Naive B cell (primary cell): ENCODE results near the gene PRRC2A. TPM values are rescaled to one million over a fixed set of nuclear protein-coding genes. Genes with fewer than 3 reads are reported as not detected.
"Not testable (repeated sequence)": the region's sequence is repeated elsewhere in the genome, so short reads cannot be mapped to it uniquely, and the experiment has no call there.

Source experiments
- ATAC-seq, 2 donors: fragments of 150-1000 bp; cut with Tn5 transposase; 2 replicates each; pipeline ENCODE4 v1.10.0; 2021; ENCODE audit warnings: low read depth in 2 of 2, mild to moderate bottlenecking in 2 of 2, moderate library complexity in 2 of 2
- DNase-seq: peaks from one replicate; pipeline ENCODE4 v3.0.0; 2022
- H3K27ac Mint-ChIP-seq, 6 donors: one replicate each; pipeline ENCODE4 v1.8.0; 2020 to 2022; ENCODE audit warnings: mild to moderate bottlenecking in 6 of 6, mixed read lengths in 6 of 6, moderate library complexity in 5 of 6, inconsistent platforms in 2 of 6
- H3K27me3 Mint-ChIP-seq, 3 donors: one replicate each; pipeline ENCODE4 v1.8.0; 2021 to 2022; ENCODE audit warnings: mixed read lengths in 3 of 3, mild to moderate bottlenecking in 1 of 3
- H3K36me3 Mint-ChIP-seq, 2 donors: one replicate each; pipeline ENCODE4 v1.8.0; 2020 to 2022; ENCODE audit warnings: mixed read lengths in 2 of 2, inconsistent platforms in 1 of 2, mild to moderate bottlenecking in 1 of 2
- H3K4me1 Mint-ChIP-seq, 3 donors: one replicate each; pipeline ENCODE4 v1.8.0; 2020 to 2022; ENCODE audit warnings: mixed read lengths in 3 of 3, inconsistent platforms in 1 of 3, mild to moderate bottlenecking in 1 of 3, moderate library complexity in 1 of 3
- H3K4me3 Mint-ChIP-seq, 8 donors: one replicate each; pipeline ENCODE4 v1.8.0; 2020 to 2022; ENCODE audit warnings: mild to moderate bottlenecking in 8 of 8, mixed read lengths in 8 of 8, moderate library complexity in 8 of 8, inconsistent platforms in 2 of 8
- H3K9me3 Mint-ChIP-seq, 7 donors: one replicate each; pipeline ENCODE4 v1.8.0; 2020 to 2022; ENCODE audit warnings: mixed read lengths in 7 of 7, mild to moderate bottlenecking in 5 of 7, inconsistent platforms in 2 of 7, moderate library complexity in 1 of 7
- polyA plus RNA-seq, 6 donors: library from polyadenylated mRNA; unstranded; fragments of 300-500 nt; fragmentation: Illumina TruSeq; gene quantifications; one replicate each; pipeline ENCODE4 v1.2.3, GENCODE V29; 2021; ENCODE audit warnings: low read depth in 6 of 6

PRRC2A gene
- polyA plus RNA-seq, 6 donors from 2014 or later: 0.70 to 11.3 (median 6.3) TPM

GRCh38 chr6:31590691-31591090, 29.8 kb upstream of the PRRC2A start:
- Mint-ChIP-seq H3K4me3 (peak overlapping the region in 3 of 8 donors; percentile 36 to 65 (median 64)), H3K27ac (peak overlapping the region in 2 of 6 donors; percentile 36 to 75), H3K4me1 (peaks cover 55 to 95% (median 72%) of the 10 kb centered on the region in 3 donors)
- H3K27me3 Mint-ChIP-seq, DNase-seq, ATAC-seq, H3K36me3 Mint-ChIP-seq, H3K9me3 Mint-ChIP-seq: not testable (repeated sequence)

DNA sequence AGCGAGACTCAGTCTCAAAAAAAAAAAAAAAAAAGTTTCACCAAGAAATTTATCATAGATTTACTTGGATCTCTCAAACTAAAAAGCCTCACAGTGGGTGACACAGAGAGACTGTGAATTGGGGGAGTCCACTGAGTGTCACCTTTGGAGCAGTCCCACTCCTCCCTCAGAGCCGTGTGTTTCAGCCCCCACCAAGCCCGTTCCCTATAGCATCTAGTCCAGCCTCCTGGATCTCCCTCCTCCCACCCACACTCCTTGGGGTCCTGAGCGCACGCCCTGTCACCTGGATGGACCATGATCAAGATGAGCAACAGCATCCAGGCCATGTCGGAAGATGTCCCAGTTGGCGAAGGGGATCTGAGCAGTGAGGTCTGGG, 28.1 kb upstream of the PRRC2A start:
- H3K4me3 Mint-ChIP-seq: peak overlapping the region; percentile 73 to 91 (median 84)
- H3K4me1 Mint-ChIP-seq: peaks cover 45 to 92% (median 70%) of the 10 kb centered on the region in 3 donors
- peak overlapping the region; percentile 85 to 98 (median 95) for H3K27ac Mint-ChIP-seq
- no peaks in the 10 kb centered on the region for H3K9me3 Mint-ChIP-seq
- no peak for DNase-seq
- ATAC-seq: peak in 1 of 2 donors; percentile 2
- peaks cover 5 to 8% of the 10 kb centered on the region in 2 donors for H3K36me3 Mint-ChIP-seq
- no peaks in the 10 kb centered on the region for H3K27me3 Mint-ChIP-seq

GRCh38 chr6:31597006-31597405, 23.5 kb upstream of the PRRC2A start:
- Mint-ChIP-seq H3K9me3 (no peaks in the 10 kb centered on the region), H3K4me1 (peaks cover 33 to 64% (median 51%) of the 10 kb centered on the region in 3 donors), H3K36me3 (no peaks in the 10 kb centered on the region), H3K27me3 (no peaks in the 10 kb centered on the region), H3K27ac (peak overlapping the region in 5 of 6 donors; percentile 29 to 79 (median 54)), H3K4me3 (peak overlapping the region; percentile 36 to 77 (median 60))
- DNase-seq (peak; percentile 78), ATAC-seq (peak; percentile 77 to 78)

GRCh38 chr6:31607317-31607716, 13.2 kb upstream of the PRRC2A start:
- H3K36me3 Mint-ChIP-seq: no peaks in the 10 kb centered on the region
- no peak overlapping the region for H3K27ac Mint-ChIP-seq
- no peak overlapping the region for H3K4me3 Mint-ChIP-seq
- H3K27me3 Mint-ChIP-seq: peaks cover 0 to 5% (median 0%) of the 10 kb centered on the region in 3 donors
- no peaks in the 10 kb centered on the region for H3K9me3 Mint-ChIP-seq
- ATAC-seq (no peak), DNase-seq (no peak)
- H3K4me1 Mint-ChIP-seq: peaks cover 0 to 6% (median 3%) of the 10 kb centered on the region in 3 donors

- H3K36me3 Mint-ChIP-seq: no peaks in the 10 kb centered on the region
- no peaks in the 10 kb centered on the region for H3K27me3 Mint-ChIP-seq
- H3K9me3 Mint-ChIP-seq: no peaks in the 10 kb centered on the region
- peaks cover 10 to 13% (median 11%) of the 10 kb centered on the region in 3 donors for H3K4me1 Mint-ChIP-seq
- H3K27ac Mint-ChIP-seq: no peak overlapping the region
- DNase-seq (no peak), ATAC-seq (no peak)
- H3K4me3 Mint-ChIP-seq: no peak overlapping the region
Measured at GRCh38 chr6:31609519-31610406, 10.8 kb upstream of the PRRC2A start.

DNA sequence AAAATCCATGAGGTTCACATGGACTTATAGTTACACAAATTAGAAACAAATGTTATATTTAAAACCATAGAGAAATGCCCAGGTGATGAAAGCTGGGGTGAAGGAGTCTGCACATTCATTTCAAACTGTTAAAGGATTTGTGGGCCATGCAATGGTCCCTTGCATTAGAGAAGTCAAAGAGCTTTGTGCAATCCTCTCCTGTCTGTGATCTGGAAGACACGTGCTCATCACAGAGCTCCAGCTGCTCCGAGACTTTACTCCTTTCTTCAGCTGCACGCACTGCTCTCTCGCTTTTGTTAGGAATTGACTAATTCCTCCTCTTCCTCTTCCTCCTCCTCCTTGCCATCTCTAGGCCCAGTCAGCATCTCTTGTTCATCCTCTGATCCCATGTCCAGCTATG, 9.5 kb upstream of the PRRC2A start:
- H3K9me3 Mint-ChIP-seq: no peaks in the 10 kb centered on the region
- H3K4me1 Mint-ChIP-seq: peaks cover 22 to 25% (median 23%) of the 10 kb centered on the region in 3 donors
- H3K27ac Mint-ChIP-seq: peak overlapping the region in 1 of 6 donors; percentile 56
- no peaks in the 10 kb centered on the region for H3K27me3 Mint-ChIP-seq
- no peak for DNase-seq
- H3K36me3 Mint-ChIP-seq: no peaks in the 10 kb centered on the region
- no peak for ATAC-seq
- H3K4me3 Mint-ChIP-seq: no peak overlapping the region

GRCh38 chr6:31614075-31614619, 6.4 kb upstream of the PRRC2A start:
- H3K4me3 Mint-ChIP-seq: peak overlapping the region in 4 of 8 donors; percentile 56 to 88 (median 80)
- DNase-seq (no peak), ATAC-seq (peak; percentile 72 to 73)
- H3K9me3 Mint-ChIP-seq: no peaks in the 10 kb centered on the region
- peaks cover 29 to 34% (median 31%) of the 10 kb centered on the region in 3 donors for H3K4me1 Mint-ChIP-seq
- peak overlapping the region in 5 of 6 donors; percentile 40 to 92 (median 58) for H3K27ac Mint-ChIP-seq
- H3K36me3 Mint-ChIP-seq: no peaks in the 10 kb centered on the region
- no peaks in the 10 kb centered on the region for H3K27me3 Mint-ChIP-seq

DNA sequence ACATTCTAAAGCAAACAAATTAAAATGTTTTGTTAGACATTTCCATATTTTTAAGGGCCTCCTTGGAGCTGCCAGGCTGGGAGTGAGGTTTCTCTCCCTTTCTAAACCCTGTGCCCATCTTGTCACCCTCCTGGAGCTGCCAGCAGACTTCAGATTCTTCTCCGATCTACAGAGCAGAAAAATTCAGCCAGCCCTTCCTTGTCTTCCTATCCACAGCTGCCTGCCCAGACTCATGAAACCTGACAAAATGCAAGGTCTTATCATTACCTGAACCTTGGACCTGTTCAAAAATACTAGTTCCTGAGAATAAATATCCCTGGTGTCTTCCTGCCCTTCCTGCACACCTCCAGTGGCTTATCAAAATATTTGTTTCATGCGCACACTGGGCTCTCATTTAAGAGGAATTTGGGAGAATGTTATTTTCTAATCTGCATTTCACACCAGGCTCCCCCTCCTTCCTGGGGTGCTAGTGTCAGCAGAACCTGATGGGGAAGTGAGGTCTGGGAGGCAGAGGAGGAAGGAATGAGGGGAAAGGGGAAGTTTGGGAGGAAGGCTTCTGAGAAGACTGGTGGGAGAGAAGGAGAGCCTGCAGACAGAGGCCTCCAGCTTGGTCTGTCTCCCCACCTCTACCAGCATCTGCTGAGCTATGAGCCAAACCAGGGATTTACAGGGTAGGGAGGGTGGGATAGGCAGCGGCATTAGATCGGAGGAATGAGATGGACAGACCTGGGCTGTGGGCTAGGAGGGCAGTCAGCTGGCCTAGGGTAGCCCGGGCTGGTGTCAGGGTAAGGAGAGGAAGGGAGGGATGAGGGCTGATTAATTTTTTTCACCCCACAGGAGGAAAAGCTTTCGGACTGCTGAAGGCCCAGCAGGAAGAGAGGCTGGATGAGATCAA, 5.6 kb upstream of the PRRC2A start, which contains the start of gene AIF1:
AIF1 (plus strand) TSS at position 551 of the 895 bp plus-strand sequence; CDS start at position 647, 96 bp downstream.
- Mint-ChIP-seq H3K27ac (peak within 1 kb of the TSS; percentile 60 to 92 (median 86)), H3K4me1 (peaks cover 29 to 41% (median 31%) of the 10 kb centered on the region in 3 donors), H3K4me3 (peak within 1 kb of the TSS; percentile 54 to 88 (median 68)), H3K27me3 (no peaks in the 10 kb centered on the region), H3K36me3 (no peaks in the 10 kb centered on the region), H3K9me3 (no peaks in the 10 kb centered on the region)
- DNase-seq (no peak), ATAC-seq (peak; percentile 24 to 38)

GRCh38 chr6:31615748-31616147, 4.8 kb upstream of the PRRC2A start:
- Mint-ChIP-seq H3K4me1 (peaks cover 29 to 44% (median 36%) of the 10 kb centered on the region in 3 donors), H3K9me3 (peaks cover 0 to 1% (median 0%) of the 10 kb centered on the region in 7 donors), H3K27me3 (no peaks in the 10 kb centered on the region), H3K27ac (peak overlapping the region; percentile 60 to 81 (median 72)), H3K36me3 (no peaks in the 10 kb centered on the region), H3K4me3 (peak overlapping the region in 6 of 8 donors; percentile 55 to 74 (median 56))
- no peak for ATAC-seq
- DNase-seq: peak; percentile 38

GRCh38 chr6:31617010-31617409, 3.5 kb upstream of the PRRC2A start:
- no peaks in the 10 kb centered on the region for H3K36me3 Mint-ChIP-seq
- no peak for DNase-seq
- peaks cover 0 to 1% (median 0%) of the 10 kb centered on the region in 7 donors for H3K9me3 Mint-ChIP-seq
- no peaks in the 10 kb centered on the region for H3K27me3 Mint-ChIP-seq
- ATAC-seq: no peak
- H3K4me1 Mint-ChIP-seq: peaks cover 39 to 55% (median 43%) of the 10 kb centered on the region in 3 donors
- H3K27ac Mint-ChIP-seq: no peak overlapping the region
- H3K4me3 Mint-ChIP-seq: peak overlapping the region in 1 of 8 donors; percentile 63

GRCh38 chr6:31619805-31620585, 520 bp upstream of the PRRC2A start:
- Mint-ChIP-seq H3K27ac (peak overlapping the region; percentile 91 to 100 (median 97)), H3K27me3 (no peaks in the 10 kb centered on the region), H3K9me3 (peaks cover 0 to 1% (median 0%) of the 10 kb centered on the region in 7 donors), H3K4me3 (peak overlapping the region; percentile 74 to 98 (median 92)), H3K4me1 (peaks cover 35 to 52% (median 37%) of the 10 kb centered on the region in 3 donors), H3K36me3 (no peaks in the 10 kb centered on the region)
- peak; percentile 94 for DNase-seq
- ATAC-seq: peak; percentile 79 to 80

DNA sequence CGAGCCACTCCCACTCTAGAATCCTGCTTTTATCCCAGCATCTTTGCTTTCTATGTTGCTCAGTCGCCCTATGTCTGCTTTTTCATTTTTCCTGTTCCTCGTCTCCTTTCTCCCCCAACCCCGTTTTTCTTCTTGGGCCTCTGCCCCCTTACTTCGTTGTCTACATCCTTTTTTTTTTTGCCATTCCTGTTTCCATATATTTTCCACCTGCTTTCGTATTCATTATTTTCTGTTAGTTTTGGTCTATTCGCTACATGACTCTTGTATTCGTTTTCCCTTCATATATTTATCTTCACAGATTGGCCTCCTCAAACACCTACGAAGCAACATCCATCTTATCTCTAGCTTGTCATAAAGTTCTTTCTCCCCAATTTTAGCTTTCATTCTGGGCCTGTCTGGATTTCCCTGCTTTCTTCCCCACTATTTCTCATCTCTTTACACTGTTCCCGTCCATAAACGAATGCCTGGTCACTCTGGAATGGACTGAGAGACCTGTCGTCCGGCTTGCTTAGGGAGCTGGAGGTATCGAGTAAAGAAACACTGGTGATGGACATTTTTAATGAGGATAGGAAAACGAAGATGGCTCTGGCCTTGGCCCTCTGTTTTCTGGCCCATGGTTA, 915 bp downstream of the PRRC2A start:
- Mint-ChIP-seq H3K27ac (peak overlapping the region; percentile 78 to 99 (median 93)), H3K36me3 (peaks cover 7 to 8% of the 10 kb centered on the region in 2 donors), H3K27me3 (no peaks in the 10 kb centered on the region), H3K4me3 (peak overlapping the region; percentile 74 to 98 (median 90)), H3K9me3 (peaks cover 0 to 1% (median 0%) of the 10 kb centered on the region in 7 donors), H3K4me1 (peaks cover 21 to 40% (median 25%) of the 10 kb centered on the region in 3 donors)
- DNase-seq (no peak), ATAC-seq (no peak)
